SK-N-SH (cell line): Measurements from ENCODE around the gene NDUFS6.

Experiments
- CHD2 ChIP-seq: fragments of 150-350 bp; IDR thresholded peaks from 2 replicates; pipeline ENCODE4 v1.6.1; 2018; ENCODE audit warnings: low read length; ENCODE audit not compliant: partially characterized antibody
- EP300 ChIP-seq, 2 experiments: IDR thresholded peaks; 2 replicates each; pipeline versions ENCODE4 v1.4.0 to v1.6.1; 2012; ENCODE audit warnings: borderline replicate concordance in 1 of 2, low read depth in 1 of 2, low read length in 1 of 2
- FOXM1 ChIP-seq: IDR thresholded peaks from 2 replicates; pipeline ENCODE4 v1.4.0; 2012; ENCODE audit warnings: low read depth, mild to moderate bottlenecking
- JUND ChIP-seq: IDR thresholded peaks from 2 replicates; pipeline ENCODE4 v1.4.0; 2012
- TEAD4 ChIP-seq: IDR thresholded peaks from 2 replicates; pipeline ENCODE4 v1.4.0; 2012; ENCODE audit warnings: mild to moderate bottlenecking, borderline replicate concordance; ENCODE audit not compliant: insufficient read depth
- USF2 ChIP-seq: fragments of 150-350 bp; IDR thresholded peaks from 2 replicates; pipeline ENCODE4 v1.6.1; 2017; ENCODE audit warnings: antibody characterized with exemption, low read length, low read depth, borderline replicate concordance
- TF ChIP-seq, protein P1 (sequence below): fragments of 200-600 bp; sonication (generic); IDR thresholded peaks from 2 replicates; pipeline ENCODE4 v1.6.1; 2017; ENCODE audit warnings: antibody characterized with exemption, mild to moderate bottlenecking, moderate library complexity

DNA sequence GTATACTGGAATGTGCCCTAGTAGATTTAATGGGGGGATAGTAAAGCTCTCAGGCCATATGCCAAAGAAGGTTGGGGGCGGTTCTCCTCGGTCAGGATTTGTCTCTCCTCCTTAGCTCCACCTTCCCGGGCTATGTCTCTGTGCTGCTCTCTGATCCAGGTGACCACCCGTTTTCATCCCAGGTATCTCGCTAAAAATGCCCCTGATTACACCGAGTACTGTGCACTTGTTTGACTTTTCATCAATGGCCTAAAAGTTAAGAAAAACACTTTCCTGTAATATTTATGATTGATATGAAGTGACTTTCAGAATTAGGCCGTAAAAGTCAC, 724 bp downstream of the NDUFS6 start:
- TF ChIP-seq, protein P1, sequence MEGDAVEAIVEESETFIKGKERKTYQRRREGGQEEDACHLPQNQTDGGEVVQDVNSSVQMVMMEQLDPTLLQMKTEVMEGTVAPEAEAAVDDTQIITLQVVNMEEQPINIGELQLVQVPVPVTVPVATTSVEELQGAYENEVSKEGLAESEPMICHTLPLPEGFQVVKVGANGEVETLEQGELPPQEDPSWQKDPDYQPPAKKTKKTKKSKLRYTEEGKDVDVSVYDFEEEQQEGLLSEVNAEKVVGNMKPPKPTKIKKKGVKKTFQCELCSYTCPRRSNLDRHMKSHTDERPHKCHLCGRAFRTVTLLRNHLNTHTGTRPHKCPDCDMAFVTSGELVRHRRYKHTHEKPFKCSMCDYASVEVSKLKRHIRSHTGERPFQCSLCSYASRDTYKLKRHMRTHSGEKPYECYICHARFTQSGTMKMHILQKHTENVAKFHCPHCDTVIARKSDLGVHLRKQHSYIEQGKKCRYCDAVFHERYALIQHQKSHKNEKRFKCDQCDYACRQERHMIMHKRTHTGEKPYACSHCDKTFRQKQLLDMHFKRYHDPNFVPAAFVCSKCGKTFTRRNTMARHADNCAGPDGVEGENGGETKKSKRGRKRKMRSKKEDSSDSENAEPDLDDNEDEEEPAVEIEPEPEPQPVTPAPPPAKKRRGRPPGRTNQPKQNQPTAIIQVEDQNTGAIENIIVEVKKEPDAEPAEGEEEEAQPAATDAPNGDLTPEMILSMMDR, result no peak
- TF ChIP-seq FOXM1, result no peak
- no peak for TF ChIP-seq USF2
- no peak for TF ChIP-seq TEAD4
- no peak for TF ChIP-seq CHD2
- TF ChIP-seq EP300 (IDR thresholded peaks at IDR 0.05; ENCODE audit: borderline replicate concordance in 1 of 2, low read depth in 1 of 2, low read length in 1 of 2), result no peak
- no peak for TF ChIP-seq JUND
